ENCODE measurements around the gene RABGGTA. TPM values are rescaled to one million over a fixed set of nuclear protein-coding genes. Genes with fewer than 3 reads are reported as not detected.
"Not testable (repeated sequence)": the region's sequence is repeated elsewhere in the genome, so short reads cannot be mapped to it uniquely, and the experiment has no call there.

RABGGTA gene
- total RNA-seq, 1 donor from 2014 or later: 25.7 TPM

- FAIRE-seq (no peak), DNase-seq (ENCODE audit: low spot score in 2 of 2) (no peak)
These were observed 24.6 kb downstream of the RABGGTA start for GRCh38 chr14:24246765-24247212.

GRCh38 chr14:24245350-24245749 lies 26.0 kb downstream of the RABGGTA start:
- DNase-seq (ENCODE audit: low spot score in 2 of 2); FAIRE-seq: not testable (repeated sequence)

- no peak for DNase-seq (ENCODE audit: low spot score in 2 of 2)
These were observed 28.0 kb downstream of the RABGGTA start for GRCh38 chr14:24243336-24243836.

GRCh38 chr14:24241829-24242443 lies 29.5 kb downstream of the RABGGTA start:
- FAIRE-seq (no peak), DNase-seq (ENCODE audit: low spot score in 2 of 2) (peak; percentile 85 to 95)

More at GRCh38 chr14:24243336-24243836, 28.0 kb downstream of the RABGGTA start:
- FAIRE-seq: no peak

GRCh38 chr14:24240110-24240918 lies 31.1 kb downstream of the RABGGTA start:
- FAIRE-seq: no peak
- no peak for DNase-seq (ENCODE audit: low spot score in 2 of 2)

GRCh38 chr14:24238527-24239037 lies 32.8 kb downstream of the RABGGTA start:
- no peak for DNase-seq (ENCODE audit: low spot score in 2 of 2)
- no peak for FAIRE-seq

- no peak for FAIRE-seq
- no peak for DNase-seq (ENCODE audit: low spot score in 2 of 2)
These were observed 33.3 kb downstream of the RABGGTA start for GRCh38 chr14:24238123-24238522.

GRCh38 chr14:24237463-24237955 lies 33.9 kb downstream of the RABGGTA start:
- FAIRE-seq (no peak), DNase-seq (ENCODE audit: low spot score in 2 of 2) (no peak)

GRCh38 chr14:24236689-24237462 lies 34.5 kb downstream of the RABGGTA start:
- DNase-seq (ENCODE audit: low spot score in 2 of 2) (no peak), FAIRE-seq (no peak)

GRCh38 chr14:24235804-24236688 lies 35.4 kb downstream of the RABGGTA start:
- no peak for FAIRE-seq

GRCh38 chr14:24234095-24235005 lies 37.0 kb downstream of the RABGGTA start:
- no peak for DNase-seq (ENCODE audit: low spot score in 2 of 2)
- no peak for FAIRE-seq

More at GRCh38 chr14:24235804-24236688, 35.4 kb downstream of the RABGGTA start:
- DNase-seq (ENCODE audit: low spot score in 2 of 2): no peak

- DNase-seq (ENCODE audit: low spot score in 2 of 2) (no peak), FAIRE-seq (no peak)
These were observed 37.9 kb downstream of the RABGGTA start for GRCh38 chr14:24233538-24233866.

- FAIRE-seq: no peak
- DNase-seq (ENCODE audit: low spot score in 2 of 2): peak; percentile 35 to 51
These were observed 38.5 kb downstream of the RABGGTA start, which contains the start of gene GMPR2 for GRCh38 chr14:24232645-24233537. GMPR2 (plus strand) TSS chr14:24232929; CDS start chr14:24233254, 325 bp downstream.

- DNase-seq (ENCODE audit: low spot score in 2 of 2): peak; percentile 72 to 84
- FAIRE-seq: no peak
These were observed 39.2 kb downstream of the RABGGTA start, which contains the start of gene NEDD8 for GRCh38 chr14:24232121-24232644. NEDD8 (minus strand) TSS chr14:24232367; CDS start chr14:24232267, 100 bp downstream.

- no peak for FAIRE-seq
- DNase-seq (ENCODE audit: low spot score in 2 of 2): no peak
These were observed 39.9 kb downstream of the RABGGTA start for GRCh38 chr14:24231263-24232120.

GRCh38 chr14:24228902-24229301 lies 42.5 kb downstream of the RABGGTA start:
- DNase-seq (ENCODE audit: low spot score in 2 of 2): no peak
- FAIRE-seq: no peak

Measured in frontal cortex (tissue), 4 donors.